ENCODE data around the gene MYH7.

Gene MYH7

DNA sequence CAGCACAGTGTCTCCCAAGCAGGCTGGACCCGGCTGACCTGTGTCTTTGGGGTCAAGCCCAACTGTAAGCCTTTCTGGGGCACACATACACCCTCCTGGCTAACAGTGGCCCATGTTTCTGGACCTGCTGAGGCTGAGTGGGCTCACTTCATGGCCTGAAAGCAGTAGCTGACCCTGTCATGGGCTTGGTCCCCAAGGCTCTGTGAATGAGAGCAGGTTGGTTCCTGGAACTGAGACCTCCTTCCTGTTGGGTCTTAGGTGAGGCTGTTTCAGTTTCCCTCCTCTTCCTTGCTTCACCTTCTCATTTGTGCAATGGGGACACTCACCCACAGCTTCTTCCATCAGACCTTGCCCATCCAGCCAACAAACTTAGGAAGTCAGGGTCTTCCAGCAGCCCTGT is 63.6 kb downstream of the MYH7 start:
- no peak for DNase-seq (ENCODE audit: extremely low read depth, low read depth)
- TF ChIP-seq, protein P1, sequence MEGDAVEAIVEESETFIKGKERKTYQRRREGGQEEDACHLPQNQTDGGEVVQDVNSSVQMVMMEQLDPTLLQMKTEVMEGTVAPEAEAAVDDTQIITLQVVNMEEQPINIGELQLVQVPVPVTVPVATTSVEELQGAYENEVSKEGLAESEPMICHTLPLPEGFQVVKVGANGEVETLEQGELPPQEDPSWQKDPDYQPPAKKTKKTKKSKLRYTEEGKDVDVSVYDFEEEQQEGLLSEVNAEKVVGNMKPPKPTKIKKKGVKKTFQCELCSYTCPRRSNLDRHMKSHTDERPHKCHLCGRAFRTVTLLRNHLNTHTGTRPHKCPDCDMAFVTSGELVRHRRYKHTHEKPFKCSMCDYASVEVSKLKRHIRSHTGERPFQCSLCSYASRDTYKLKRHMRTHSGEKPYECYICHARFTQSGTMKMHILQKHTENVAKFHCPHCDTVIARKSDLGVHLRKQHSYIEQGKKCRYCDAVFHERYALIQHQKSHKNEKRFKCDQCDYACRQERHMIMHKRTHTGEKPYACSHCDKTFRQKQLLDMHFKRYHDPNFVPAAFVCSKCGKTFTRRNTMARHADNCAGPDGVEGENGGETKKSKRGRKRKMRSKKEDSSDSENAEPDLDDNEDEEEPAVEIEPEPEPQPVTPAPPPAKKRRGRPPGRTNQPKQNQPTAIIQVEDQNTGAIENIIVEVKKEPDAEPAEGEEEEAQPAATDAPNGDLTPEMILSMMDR (IDR thresholded peaks at IDR 0.05; ENCODE audit: low read depth, low read length), result no peak

DNA sequence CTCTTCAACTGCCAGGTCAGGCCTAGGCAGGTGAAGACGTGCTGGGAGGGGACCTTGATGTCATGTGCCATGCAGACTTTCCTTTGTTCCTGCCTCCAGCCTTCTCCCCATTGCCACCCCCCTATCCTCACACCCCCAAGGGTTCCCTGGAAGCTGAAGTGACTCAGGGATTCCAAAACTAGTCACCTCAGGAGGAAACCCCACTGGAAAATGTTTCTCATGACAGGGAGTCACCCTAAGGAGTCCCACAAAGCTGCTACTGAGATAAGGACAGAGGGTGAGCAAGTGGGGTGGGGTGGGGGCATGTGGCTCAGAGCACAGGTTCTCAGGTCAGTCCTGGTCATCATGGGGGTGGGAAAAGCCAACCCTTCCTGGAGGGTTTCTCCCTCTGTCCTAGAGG is 65.2 kb downstream of the MYH7 start:
- no peak for DNase-seq (ENCODE audit: extremely low read depth, low read depth)
- TF ChIP-seq, protein P1 (IDR thresholded peaks at IDR 0.05; ENCODE audit: low read depth, low read length), result no peak

DNA sequence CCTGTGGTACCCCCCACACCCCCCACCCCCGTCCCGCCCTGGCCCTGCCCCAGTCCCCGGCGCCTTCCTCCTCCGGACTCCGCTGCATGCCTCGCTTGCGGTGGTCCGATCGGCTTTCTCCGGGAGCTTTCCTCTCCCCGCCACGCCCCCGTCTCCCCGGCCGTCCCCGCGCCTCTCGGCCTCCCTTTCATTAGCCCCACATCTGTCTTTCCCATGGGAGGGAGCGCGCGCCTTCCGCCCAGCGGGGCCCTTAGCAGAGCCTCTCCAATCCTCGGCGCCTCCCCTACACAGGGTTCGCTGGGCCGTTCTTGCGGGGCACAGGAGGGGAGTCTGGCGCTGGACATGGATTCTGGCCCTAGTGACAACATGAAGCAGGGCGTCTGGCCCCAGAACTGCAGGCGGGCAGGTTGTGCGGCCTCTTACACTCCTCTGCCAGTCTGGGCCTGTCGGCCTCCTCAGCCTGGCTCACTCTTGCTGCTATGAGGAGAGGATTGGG is 69.0 kb downstream of the MYH7 start:
- TF ChIP-seq, protein P1 (IDR thresholded peaks at IDR 0.05; ENCODE audit: low read depth, low read length), result no peak
- no peak for DNase-seq (ENCODE audit: extremely low read depth, low read depth)

DNA sequence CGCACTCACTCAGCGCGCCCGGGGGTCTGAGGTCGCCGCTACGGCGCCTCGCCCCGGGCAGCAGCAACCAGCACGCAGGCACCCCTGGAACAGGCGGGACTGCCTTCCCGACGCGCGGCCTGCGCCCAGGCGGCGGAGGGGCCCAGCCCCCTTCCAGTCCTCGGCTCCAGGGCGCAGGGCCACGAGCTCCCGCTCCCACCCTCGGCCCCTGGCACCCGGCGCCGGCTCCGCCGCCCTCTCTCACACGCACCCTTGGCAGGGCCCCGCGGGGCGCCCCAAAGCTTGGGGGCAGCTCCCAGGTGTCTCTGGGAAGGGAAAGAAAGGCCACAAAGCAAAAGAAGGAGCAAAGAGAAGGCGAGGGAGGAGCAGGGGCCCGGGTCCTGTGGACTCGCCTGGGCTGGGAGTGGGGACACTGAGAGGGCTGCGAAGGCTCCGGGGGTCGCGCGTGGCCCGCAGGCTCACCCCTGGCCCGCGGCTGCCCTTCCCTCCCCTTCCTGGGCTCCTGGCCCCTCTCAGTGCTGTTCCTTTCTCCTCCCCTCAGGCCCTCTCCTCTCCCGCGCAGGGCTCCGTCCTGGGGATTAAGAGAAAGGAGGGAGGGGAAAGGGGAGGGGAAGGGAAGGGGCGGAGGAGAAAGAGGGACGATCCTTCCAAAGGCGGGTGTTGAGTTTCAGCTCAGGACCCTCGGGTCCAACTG is 69.6 kb downstream of the MYH7 start:
- no peak for DNase-seq (ENCODE audit: extremely low read depth, low read depth)
- TF ChIP-seq, protein P1 (IDR thresholded peaks at IDR 0.05; ENCODE audit: low read depth, low read length), result no peak

DNA sequence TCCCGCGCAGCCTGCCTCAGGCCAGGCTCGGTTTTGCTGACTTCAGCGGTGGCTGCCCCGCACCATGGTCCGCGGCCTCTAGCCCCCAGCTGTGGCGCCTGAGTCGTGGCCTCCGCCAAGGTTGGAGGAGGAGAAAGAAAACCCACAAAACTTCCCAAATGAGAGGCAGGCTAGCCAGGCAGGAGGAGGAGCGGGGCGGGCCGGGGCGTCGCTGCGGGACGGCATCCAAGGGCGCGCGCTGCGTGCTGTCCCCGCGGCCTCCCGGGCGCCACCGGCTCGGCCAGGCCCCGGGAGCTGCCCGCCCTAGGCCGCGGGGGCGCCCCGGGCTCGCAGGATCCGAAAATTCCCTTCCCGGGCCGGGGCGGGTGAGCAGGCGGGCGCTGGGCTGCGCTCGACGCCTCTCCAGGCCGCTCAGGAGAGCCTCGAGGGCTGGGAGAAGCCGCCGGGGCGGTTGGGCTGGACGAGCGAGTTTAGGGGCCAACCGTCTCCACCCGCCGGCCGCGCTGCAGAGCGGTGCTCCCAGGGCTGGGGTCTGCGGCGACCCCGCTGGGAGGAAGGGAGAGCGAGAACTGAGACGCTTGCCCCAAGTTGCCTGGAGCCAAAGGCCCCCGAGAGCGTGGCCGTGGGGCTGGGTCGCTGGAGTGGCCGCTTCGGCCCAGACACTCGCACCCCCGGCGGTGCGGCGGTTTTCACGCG is 70.3 kb downstream of the MYH7 start, which contains the start of gene EFS:
Gene EFS, minus strand, starts transcription at position 137 of the 696 bp plus-strand sequence. CDS start 147 bp downstream, outside the sequence.
- TF ChIP-seq, protein P1 (IDR thresholded peaks at IDR 0.05; ENCODE audit: low read depth, low read length), result no peak
- DNase-seq (ENCODE audit: extremely low read depth, low read depth), result no peak

DNA sequence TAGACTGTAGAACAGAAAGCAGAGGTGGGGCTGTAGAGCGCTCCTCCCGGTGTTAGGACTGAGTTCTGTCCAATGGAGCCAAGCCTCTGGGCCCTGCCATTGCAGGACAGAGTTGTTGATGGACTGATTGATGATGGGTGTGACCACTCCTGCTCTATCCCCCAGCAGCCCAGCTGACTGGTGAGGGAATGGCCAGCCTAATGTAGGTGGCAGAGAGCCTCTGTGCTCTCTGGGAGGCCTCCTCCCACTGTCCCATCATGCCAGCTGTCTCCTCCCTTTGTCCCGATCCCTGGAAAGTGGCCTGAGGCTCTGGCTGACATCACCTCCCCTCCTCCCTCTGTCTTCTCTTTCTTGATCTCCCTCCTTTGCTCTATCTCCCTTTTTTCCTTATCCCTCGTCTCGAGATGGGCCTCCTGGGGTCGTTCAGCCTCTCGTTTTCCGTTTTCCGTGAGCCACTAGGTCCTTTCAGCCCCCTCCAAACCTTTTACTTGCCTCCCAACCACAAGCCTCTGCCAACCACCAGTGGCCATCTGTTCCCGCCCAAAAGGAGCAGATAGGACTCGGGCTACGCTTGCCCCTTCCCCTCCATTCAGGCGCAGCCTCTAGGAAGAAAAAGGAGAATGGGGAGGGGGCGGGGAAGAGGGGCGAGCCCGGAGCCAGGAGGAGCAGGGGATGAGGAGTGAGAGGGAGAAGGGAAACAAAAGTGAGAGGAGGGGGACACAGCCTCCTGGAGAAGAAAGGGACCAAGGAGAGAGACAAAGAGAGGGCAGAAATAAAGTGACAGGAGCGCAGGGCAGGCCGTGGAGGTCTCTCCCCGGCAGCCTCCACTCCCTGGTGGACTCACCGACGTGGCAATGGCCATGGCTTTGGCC is 71.1 kb downstream of the MYH7 start:
- DNase-seq (ENCODE audit: extremely low read depth, low read depth), result no peak
- TF ChIP-seq, protein P1 (IDR thresholded peaks at IDR 0.05; ENCODE audit: low read depth, low read length), result no peak
